H1 (cell line): Measurements from ENCODE around the gene FRZB. TPM values are rescaled to one million over a fixed set of nuclear protein-coding genes. Genes with fewer than 3 reads are reported as not detected.

Source experiments
- CTCF ChIA-PET: fragments of 300-600 bp; sonication (Branson Sonifier 250); formaldehyde crosslinking; loops from one replicate; lab custom pipeline; 2021; ENCODE audit not compliant: partially characterized antibody; lab: Charles Lee
- POLR2A ChIA-PET: fragments of 300-600 bp; sonication (Branson Sonifier 250); formaldehyde crosslinking; loops from one replicate; lab custom pipeline; 2021; ENCODE audit warnings: inconsistent platforms; ENCODE audit not compliant: partially characterized antibody; lab: Charles Lee
- DNase-seq, 2 experiments: peaks; one replicate each; pipeline versions ENCODE4 v3.0.0 to v3.0.0-alpha.2; 2010 to 2022; ENCODE audit warnings: low spot score in 2 of 2, low read depth in 1 of 2, mixed read lengths in 1 of 2
- FAIRE-seq: peaks from 2 replicates; lab custom pipeline; 2011; peaks lifted over from hg19 to GRCh38; lab: Jason Lieb, UNC
- H2AFZ ChIP-seq: 2 replicates; pipeline ENCODE4 v1.8.1; 2012; ENCODE audit warnings: low read length, inconsistent platforms
- H2AK5ac ChIP-seq: 2 replicates; pipeline ENCODE4 v1.6.1; 2013; ENCODE audit warnings: low read depth, low read length
- H2BK120ac ChIP-seq: replicated peaks from 2 replicates; pipeline ENCODE3; 2013; ENCODE audit warnings: low read depth, low read length, inconsistent platforms
- H2BK12ac ChIP-seq: 2 replicates; pipeline ENCODE4 v1.6.1; 2013; ENCODE audit warnings: low read depth, low read length
- H2BK15ac ChIP-seq: 2 replicates; pipeline ENCODE4 v1.6.1; 2013; ENCODE audit warnings: low read length
- H2BK20ac ChIP-seq: 2 replicates; pipeline ENCODE4 v1.6.1; 2013; ENCODE audit warnings: low read length
- H2BK5ac ChIP-seq: 2 replicates; pipeline ENCODE4 v1.6.1; 2013; ENCODE audit warnings: low read depth, low read length
- H3K14ac ChIP-seq: 2 replicates; pipeline ENCODE4 v1.6.1; 2013; ENCODE audit warnings: inconsistent platforms; ENCODE audit not compliant: insufficient read length
- H3K18ac ChIP-seq: 2 replicates; pipeline ENCODE4 v1.6.1; 2013; ENCODE audit warnings: low read length; ENCODE audit errors: extremely low read depth
- H3K23ac ChIP-seq: 2 replicates; pipeline ENCODE4 v1.6.1; 2013; ENCODE audit warnings: inconsistent platforms; ENCODE audit not compliant: insufficient read length
- H3K23me2 ChIP-seq: 2 replicates; pipeline ENCODE4 v1.6.1; 2013; ENCODE audit warnings: low read depth, low read length
- H3K27ac ChIP-seq: 2 replicates; pipeline ENCODE4 v1.6.1; 2011; ENCODE audit warnings: low read depth, low read length, inconsistent platforms
- H3K27me3 ChIP-seq, 4 experiments: replicated peaks in 1 of 4; 1 replicate in 1 of 4; 2 replicates in 3 of 4; pipeline versions ENCODE4 v1.6.1 to v1.8.1; 2011 to 2013; ENCODE audit warnings: low read length in 3 of 4, mild to moderate bottlenecking in 3 of 4, inconsistent platforms in 2 of 4, mixed read lengths in 2 of 4, moderate library complexity in 1 of 4; ENCODE audit not compliant: control insufficient read depth in 3 of 4, insufficient read depth in 3 of 4; ENCODE audit errors: extremely low read depth in 1 of 4
- H3K36me3 ChIP-seq, 4 experiments: 2 replicates each; pipeline versions ENCODE4 v1.6.1 to v1.8.1; 2011 to 2013; ENCODE audit warnings: mild to moderate bottlenecking in 4 of 4, low read length in 3 of 4, moderate library complexity in 2 of 4, control low read depth in 1 of 4, inconsistent platforms in 1 of 4; ENCODE audit not compliant: insufficient read depth in 4 of 4, control insufficient read depth in 2 of 4
- H3K4ac ChIP-seq: replicated peaks from 2 replicates; pipeline ENCODE3; 2013; ENCODE audit warnings: low read length, low read depth, mixed read lengths, inconsistent platforms; ENCODE audit not compliant: insufficient read length
- H3K4me1 ChIP-seq, 4 experiments: replicated peaks in 1 of 4; 1 replicate in 1 of 4; 2 replicates in 3 of 4; pipeline versions ENCODE4 v1.6.1 to v1.8.1; 2011 to 2013; ENCODE audit warnings: low read length in 3 of 4, inconsistent platforms in 2 of 4, mixed read lengths in 1 of 4; ENCODE audit not compliant: insufficient read depth in 4 of 4, control insufficient read depth in 3 of 4
- H3K4me2 ChIP-seq, 2 experiments: 2 replicates each; pipeline versions ENCODE4 v1.6.1 to v1.8.1; 2011 to 2013; ENCODE audit warnings: low read depth in 2 of 2, low read length in 2 of 2, control low read depth in 1 of 2, inconsistent platforms in 1 of 2, mild to moderate bottlenecking in 1 of 2; ENCODE audit not compliant: insufficient read depth in 1 of 2
- H3K4me3 ChIP-seq, 4 experiments: fragments of 200-600, 300-600 bp in 1 of 4; sonication (generic), shearing (Covaris generic), sonication (Bioruptor Twin) in 1 of 4; 2 replicates each; pipeline versions ENCODE4 v1.5.1 to v1.8.1; 2011 to 2016; ENCODE audit warnings: low read length in 4 of 4, low read depth in 3 of 4, control low read depth in 2 of 4, inconsistent platforms in 2 of 4, mild to moderate bottlenecking in 2 of 4, mixed read lengths in 1 of 4, moderate library complexity in 1 of 4; ENCODE audit not compliant: insufficient read depth in 2 of 4; ENCODE audit errors: extremely low read depth in 1 of 4
- H3K56ac ChIP-seq: replicated peaks from 2 replicates; pipeline ENCODE3; 2013; ENCODE audit warnings: low read depth, mild to moderate bottlenecking, mixed read lengths, low read length, inconsistent platforms; ENCODE audit not compliant: insufficient read length
- H3K79me1 ChIP-seq: 2 replicates; pipeline ENCODE4 v1.6.1; 2013; ENCODE audit warnings: low read depth, low read length, control low read depth
- H3K79me2 ChIP-seq, 2 experiments: 2 replicates each; pipeline versions ENCODE4 v1.6.1 to v1.8.1; 2012 to 2013; ENCODE audit warnings: low read length in 2 of 2, mild to moderate bottlenecking in 2 of 2, inconsistent platforms in 1 of 2; ENCODE audit not compliant: insufficient read depth in 2 of 2, control insufficient read depth in 1 of 2
- H3K9ac ChIP-seq, 4 experiments: replicated peaks in 1 of 4; 1 replicate in 1 of 4; 2 replicates in 3 of 4; pipeline versions ENCODE4 v1.6.1 to v1.8.1; 2011 to 2013; ENCODE audit warnings: low read depth in 3 of 4, low read length in 3 of 4, control low read depth in 2 of 4, mild to moderate bottlenecking in 2 of 4, moderate library complexity in 2 of 4, inconsistent platforms in 1 of 4; ENCODE audit errors: extremely low read depth in 1 of 4
- H3K9me3 ChIP-seq, 2 experiments: 2 replicates each; pipeline versions ENCODE4 v1.6.1 to v1.8.1; 2012 to 2013; ENCODE audit warnings: mild to moderate bottlenecking in 2 of 2, moderate library complexity in 2 of 2, control low read depth in 1 of 2, inconsistent platforms in 1 of 2, low read depth in 1 of 2, low read length in 1 of 2, mixed read lengths in 1 of 2; ENCODE audit not compliant: insufficient read depth in 2 of 2
- H4K20me1 ChIP-seq, 2 experiments: replicated peaks in 1 of 2; 2 replicates each; pipeline versions ENCODE3 to v1.8.1; 2011 to 2013; ENCODE audit warnings: inconsistent platforms in 2 of 2, low read length in 2 of 2, mild to moderate bottlenecking in 1 of 2; ENCODE audit not compliant: insufficient read depth in 2 of 2, control insufficient read depth in 1 of 2
- H4K5ac ChIP-seq: 2 replicates; pipeline ENCODE4 v1.6.1; 2013; ENCODE audit warnings: low read length, low read depth, mixed read lengths, inconsistent platforms; ENCODE audit not compliant: insufficient read length
- H4K8ac ChIP-seq: 2 replicates; pipeline ENCODE4 v1.8.0; 2013; ENCODE audit warnings: mild to moderate bottlenecking, moderate library complexity, low read length, inconsistent platforms; ENCODE audit not compliant: insufficient read depth; ENCODE audit errors: extremely low read depth
- H4K91ac ChIP-seq: replicated peaks from 2 replicates; pipeline ENCODE3; 2013; ENCODE audit warnings: low read length, mixed read lengths, inconsistent platforms; ENCODE audit not compliant: insufficient read length
- BRCA1 ChIP-seq: IDR thresholded peaks from 2 replicates; pipeline ENCODE4 v1.6.1; 2012; ENCODE audit warnings: low read depth, low read length, improper control_type of control experiment
- EP300 ChIP-seq, 2 experiments: IDR thresholded peaks; 1 replicate in 1 of 2; 2 replicates in 1 of 2; pipeline ENCODE4 v1.6.1; 2011 to 2012; ENCODE audit warnings: low read depth in 2 of 2, low read length in 2 of 2, mild to moderate bottlenecking in 2 of 2, borderline replicate concordance in 1 of 2, inconsistent platforms in 1 of 2, moderate library complexity in 1 of 2
- TEAD4 ChIP-seq: IDR thresholded peaks from 2 replicates; pipeline ENCODE4 v1.6.1; 2012; ENCODE audit warnings: low read depth, low read length, inconsistent platforms, mixed read lengths
- WGBS, 2 experiments: shearing (Covaris generic) in 1 of 2; methylation state at CpG; one replicate each; pipeline versions ENCODE4 v1.1.6 to v1.1.7; 2013 to 2015; ENCODE audit warnings: low lambda C conversion rate in 2 of 2, mixed read lengths in 2 of 2, inconsistent platforms in 1 of 2, low coverage in 1 of 2, missing lambda C conversion rate in 1 of 2; ENCODE audit not compliant: insufficient replicate concordance in 2 of 2, insufficient coverage in 1 of 2, insufficient read length in 1 of 2; ENCODE audit errors: extremely low coverage in 1 of 2, missing lambda C conversion rate in 1 of 2; 5-methylcytosine and 5-hydroxymethylcytosine counted together
- polyA plus RNA-seq, 7 experiments: library from polyadenylated mRNA; depleted of rRNA in 3 of 7; stranded (reverse) in 5 of 7; unstranded in 2 of 7; fragments of >200 nt in 5 of 7; fragments of 200-250 nt in 2 of 7; gene quantifications; 1 replicate in 5 of 7; 2 replicates in 1 of 7; 4 replicates in 1 of 7; pipeline versions ENCODE4 v1.2.1 to v1.2.3, GENCODE V29; 2011 to 2013; ENCODE audit warnings: missing spikeins in 2 of 7, mixed read lengths in 2 of 7
- total RNA-seq: library from RNA; stranded (reverse); fragmentation: NEBNext Ultra II Directional; extraction: Animal tissue kit (Norgen Biotek cat#: 25700); gene quantifications from 2 replicates; pipeline ENCODE4 v1.2.1, GENCODE V29; 2021

Gene FRZB
- total and polyA plus RNA-seq, 2 of the 8 experiments (the other 6 are each of a cell fraction or from before 2014, with no cell fraction given), result 4.4 to 4.6 TPM

DNA sequence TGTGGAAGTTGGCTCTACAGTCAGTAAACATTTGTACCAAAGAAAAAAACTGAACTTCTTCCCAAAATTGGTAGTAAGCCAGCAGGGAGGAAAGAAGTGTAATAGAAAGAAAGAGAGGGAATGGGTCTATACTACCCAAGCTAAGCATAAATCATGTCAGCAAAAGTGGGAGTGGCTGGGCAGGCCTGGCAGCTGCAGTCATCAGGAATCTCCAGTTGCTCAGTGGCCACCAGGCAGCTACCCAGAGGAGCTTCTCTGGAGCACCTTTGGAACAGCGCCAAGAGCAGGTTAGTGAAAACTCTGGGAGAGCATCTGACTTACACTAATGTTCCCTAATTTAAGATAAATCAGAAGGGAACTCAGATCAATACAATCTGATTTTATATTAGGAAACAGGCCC, 14.3 kb downstream of the FRZB start:
- WGBS, 2 experiments, result 94% methylated on average over 1 of the region's 1 CpG; no CpG with 5 or more reads in 1 of the 2 experiments
- POLR2A ChIA-PET, result interaction anchor here (0.7 kb wide), 1 partner anchor 137 kb away, joined by 3 read pairs; the partner anchor contains the start of gene DNAJC10
- Histone ChIP-seq H2BK12ac (no peak overlapping the region), H3K14ac (no peak overlapping the region)
- TF ChIP-seq TEAD4, result no peak
- TF ChIP-seq BRCA1, result no peak
- no peak for TF ChIP-seq EP300 (IDR thresholded peaks at IDR 0.05; ENCODE audit: borderline replicate concordance in 1 of 2, low read depth in 2 of 2, low read length in 2 of 2)
- TF ChIP-seq, all 59 proteins: peak for 0
- H3K9me3 ChIP-seq, result no peaks in the 10 kb centered on the region
- no peak overlapping the region for H2BK20ac ChIP-seq
- no peak overlapping the region for H3K4me2 ChIP-seq
- H3K36me3 ChIP-seq, result no peaks in the 10 kb centered on the region
- H3K23me2 ChIP-seq, result no peaks in the 10 kb centered on the region; the same call in 1 of the 2 replicates
- H3K4me1 ChIP-seq, result peaks cover 0 to 5% (median 0%) of the 10 kb centered on the region in 4 experiments; a peak in 2 of 7 replicates
- no peaks in the 10 kb centered on the region for H3K79me1 ChIP-seq
- H3K4me3 ChIP-seq, result no peak overlapping the region
- no peak overlapping the region for H2BK120ac ChIP-seq
- no peaks in the 10 kb centered on the region for H3K79me2 ChIP-seq
- no peaks in the 10 kb centered on the region for H3K27me3 ChIP-seq
- no peak overlapping the region for H2BK15ac ChIP-seq
- no peak overlapping the region for H4K91ac ChIP-seq
- H3K4ac ChIP-seq, result no peak overlapping the region
- H3K27ac ChIP-seq, result no peak overlapping the region
- FAIRE-seq (no peak), DNase-seq (no peak)
- no peak overlapping the region for H3K56ac ChIP-seq
- H2AFZ ChIP-seq, result no peak overlapping the region
- no peak overlapping the region for H3K9ac ChIP-seq
- H4K20me1 ChIP-seq, result no peaks in the 10 kb centered on the region
- CTCF ChIA-PET, result interaction anchor here (0.7 to 3.6 kb wide), 8 partner anchors 11 to 89 kb away, joined by 3 to 19 read pairs (median 6); no protein-coding TSS in a partner anchor
- no peak overlapping the region for H2BK5ac ChIP-seq
- no peak overlapping the region for H3K18ac ChIP-seq
- H3K23ac ChIP-seq, result no peak overlapping the region
- H2AK5ac ChIP-seq, result no peak overlapping the region
- H4K8ac ChIP-seq, result no peak overlapping the region
- no peak overlapping the region for H4K5ac ChIP-seq
